NB4 (cell line): ENCODE data around the gene TTC33.

Experiments
- CTCF ChIP-seq: IDR thresholded peaks from one replicate; pipeline ENCODE4 v1.5.1; 2012; ENCODE audit warnings: low read depth, low read length
- MAX ChIP-seq: IDR thresholded peaks from 2 replicates; pipeline ENCODE4 v1.6.1; 2011; ENCODE audit warnings: low read depth, low read length
- POLR2A ChIP-seq: IDR thresholded peaks from 2 replicates; pipeline ENCODE4 v1.6.1; 2011; ENCODE audit warnings: mild to moderate bottlenecking; ENCODE audit not compliant: insufficient read length; ENCODE audit errors: extremely low read depth

- no peak for TF ChIP-seq POLR2A
- TF ChIP-seq CTCF = no peak
- TF ChIP-seq MAX = no peak
Measured at GRCh38 chr5:40653221-40654022, 102.3 kb downstream of the TTC33 start.
